PC-3 (cell line): ENCODE data around the gene CAMTA1. TPM values are rescaled to one million over a fixed set of nuclear protein-coding genes. Genes with fewer than 3 reads are reported as not detected.
"Not testable (repeated sequence)": the region's sequence is repeated elsewhere in the genome, so short reads cannot be mapped to it uniquely, and the experiment has no call there.

ENCODE experiments used
- ATAC-seq: fragments of 200-7000 bp; cut with Tn5 transposase; 2 replicates; pipeline ENCODE4 v1.9.1; 2020; ENCODE audit warnings: mild to moderate bottlenecking, moderate library complexity
- BruUV-seq: library from RNA; stranded (reverse); fragments of 400-500 nt; replicated peaks from 2 replicates; lab custom pipeline; 2021; lab: Mats Ljungman, UMichigan
- CTCF ChIA-PET: fragments of 300-600 bp; sonication (Branson Sonifier 250); formaldehyde crosslinking; loops from one replicate; lab custom pipeline; 2022; ENCODE audit warnings: antibody characterized with exemption; lab: Charles Lee
- POLR2A ChIA-PET: fragments of 300-600 bp; sonication (Branson Sonifier 250); formaldehyde crosslinking; loops from one replicate; lab custom pipeline; 2022; ENCODE audit warnings: antibody characterized with exemption; ENCODE audit not compliant: unreplicated experiment; lab: Charles Lee
- DNase-seq: peaks from one replicate; pipeline ENCODE4 v3.0.0-alpha.2; 2015
- H2AFZ ChIP-seq: fragments of 300-600 bp; sonication (generic); 2 replicates; pipeline ENCODE4 v1.6.0; 2016; ENCODE audit warnings: antibody characterized with exemption, low read length
- H3F3A ChIP-seq: fragments of 300-600 bp; sonication (generic); one replicate; pipeline ENCODE4 v1.6.0; 2017; ENCODE audit warnings: antibody characterized with exemption, low read length, control low read depth, mild to moderate bottlenecking; ENCODE audit not compliant: unreplicated experiment
- H3K27ac ChIP-seq: fragments of 300-600 bp; sonication (generic); 2 replicates; pipeline ENCODE4 v1.5.1; 2016; ENCODE audit warnings: mild to moderate bottlenecking, low read length
- H3K27me3 ChIP-seq: fragments of 300-600 bp; sonication (generic); 2 replicates; pipeline ENCODE4 v1.6.1; 2016; ENCODE audit warnings: low read length, mixed read lengths
- H3K36me3 ChIP-seq: fragments of 300-600 bp; sonication (generic); 2 replicates; pipeline ENCODE4 v1.6.1; 2016; ENCODE audit warnings: low read depth, mixed run types, low read length, mixed read lengths
- H3K4me1 ChIP-seq: fragments of 300-600 bp; sonication (generic); 2 replicates; pipeline ENCODE4 v1.5.1; 2016; ENCODE audit warnings: low read length; ENCODE audit not compliant: insufficient read depth
- H3K4me2 ChIP-seq: fragments of 300-600 bp; sonication (generic); 2 replicates; pipeline ENCODE4 v1.6.0; 2016; ENCODE audit warnings: low read length
- H3K4me3 ChIP-seq: fragments of 300-600 bp; sonication (generic); 2 replicates; pipeline ENCODE4 v1.5.1; 2016; ENCODE audit warnings: mild to moderate bottlenecking, low read length, mixed read lengths
- H3K79me2 ChIP-seq: fragments of 300-600 bp; sonication (generic); 2 replicates; pipeline ENCODE4 v1.6.1; 2017; ENCODE audit warnings: low read length, mixed read lengths
- H3K9ac ChIP-seq: fragments of 300-600 bp; sonication (generic); 2 replicates; pipeline ENCODE4 v1.6.0; 2016; ENCODE audit warnings: mild to moderate bottlenecking, low read length
- H3K9me2 ChIP-seq: fragments of 300-600 bp; sonication (generic); replicated peaks from 2 replicates; pipeline ENCODE4 v1.6.1; 2016; ENCODE audit warnings: mixed run types, low read length, mixed read lengths
- H3K9me3 ChIP-seq: fragments of 300-600 bp; sonication (generic); 2 replicates; pipeline ENCODE4 v1.6.1; 2016; ENCODE audit warnings: low read length, mixed read lengths
- H4K20me1 ChIP-seq: fragments of 300-600 bp; sonication (generic); 2 replicates; pipeline ENCODE4 v1.6.1; 2016; ENCODE audit warnings: low read length, mixed read lengths
- CTCF ChIP-seq: fragments of 300-600 bp; sonication (generic); conservative IDR thresholded peaks from 2 replicates; pipeline ENCODE4 v1.5.1; 2017; ENCODE audit warnings: antibody characterized with exemption, low read depth, mild to moderate bottlenecking, low read length
- EZH2 ChIP-seq: fragments of 300-600 bp; sonication (generic); IDR thresholded peaks from one replicate; pipeline ENCODE4 v1.6.1; 2017; ENCODE audit warnings: antibody characterized with exemption, mild to moderate bottlenecking, low read length; ENCODE audit not compliant: unreplicated experiment
- EZH2phosphoT487 ChIP-seq: fragments of 300-600 bp; sonication (generic); IDR thresholded peaks from 2 replicates; pipeline ENCODE4 v1.6.1; 2018; ENCODE audit warnings: mild to moderate bottlenecking, antibody characterized with exemption, low read length, borderline replicate concordance
- intact Hi-C: fragments of 100-400 bp; cut with micrococcal nuclease; formaldehyde crosslinking; loops from 2 replicates; pipeline ENCODE4 v1.9.0; 2023
- total RNA-seq: library from RNA; depleted of rRNA; stranded (reverse); fragments of >200 nt; gene quantifications from 2 replicates; pipeline ENCODE4 v1.2.3, GENCODE V29; 2014

Gene CAMTA1
- total RNA-seq, 1 experiment from 2014 or later: 40.8 TPM

- Histone ChIP-seq H3K4me3 (peak overlapping the region; percentile 50), H3K27ac (no peak overlapping the region), H3K36me3 (no peaks in the 10 kb centered on the region), H3K4me1 (peaks cover 3% of the 10 kb centered on the region; the same call in 1 of the 2 replicates), H2AFZ (peak overlapping the region; percentile 52), H3K9ac (no peak overlapping the region), H3K9me3 (no peaks in the 10 kb centered on the region), H3K27me3 (peaks cover 62% of the 10 kb centered on the region), H3F3A (no peaks in the 10 kb centered on the region), H3K4me2 (peak overlapping the region; percentile 72), H4K20me1 (no peaks in the 10 kb centered on the region), H3K79me2 (no peaks in the 10 kb centered on the region), H3K9me2 (no peaks in the 10 kb centered on the region)
- intact Hi-C loops: no loop called here
- ChIA-PET CTCF (interaction anchor here (0.5 kb wide), 1 partner anchor 24 kb away, joined by 4 read pairs; no protein-coding TSS in a partner anchor), POLR2A (no interaction called here)
- BruUV-seq: no TSS peak
- no peak for TF ChIP-seq CTCF
- peak; percentile 87 for TF ChIP-seq EZH2
- TF ChIP-seq EZH2phosphoT487: no peak
- DNase-seq (no peak), ATAC-seq (no peak)
Measured at GRCh38 chr1:7705048-7705907, 920.0 kb downstream of the CAMTA1 start.

GRCh38 chr1:7705908-7706216, 920.6 kb downstream of the CAMTA1 start:
- TF ChIP-seq EZH2 (peak; percentile 81), EZH2phosphoT487 (peak; percentile 53; the same call in 1 of the 2 replicates), CTCF (no peak)
- Histone ChIP-seq H3K36me3 (no peaks in the 10 kb centered on the region), H3K4me3 (peak overlapping the region; percentile 50), H3F3A (no peaks in the 10 kb centered on the region), H3K9ac (no peak overlapping the region), H3K27ac (no peak overlapping the region), H3K4me2 (peak overlapping the region; percentile 72), H4K20me1 (no peaks in the 10 kb centered on the region), H3K4me1 (peaks cover 3% of the 10 kb centered on the region; the same call in 1 of the 2 replicates), H3K9me3 (no peaks in the 10 kb centered on the region), H3K79me2 (no peaks in the 10 kb centered on the region), H3K27me3 (peaks cover 56% of the 10 kb centered on the region), H3K9me2 (no peaks in the 10 kb centered on the region), H2AFZ (peak overlapping the region; percentile 52)
- intact Hi-C loops: no loop called here
- ChIA-PET POLR2A (no interaction called here), CTCF (no interaction called here)
- no TSS peak for BruUV-seq
- DNase-seq (peak; percentile 7), ATAC-seq (peak; percentile 11; the same call in 1 of the 2 replicates)

DNA sequence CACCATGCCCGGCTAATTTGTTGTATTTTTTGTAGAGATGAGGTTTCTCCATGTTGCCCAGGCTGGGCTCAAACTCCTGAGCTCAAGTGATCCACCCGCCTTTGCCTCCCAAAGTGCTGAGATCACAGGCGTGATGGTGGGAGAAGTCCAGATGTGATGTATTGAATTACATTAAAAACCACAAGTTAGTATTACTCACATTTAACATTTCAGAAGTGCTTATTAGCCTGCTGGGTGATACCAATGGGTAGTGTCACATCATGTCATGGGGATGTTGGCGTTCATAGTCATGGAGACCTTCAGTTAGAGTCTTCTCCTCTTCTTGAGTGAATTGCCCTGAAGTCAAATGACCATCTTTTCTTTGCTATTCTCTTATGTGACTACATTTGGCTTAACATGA, 922.3 kb downstream of the CAMTA1 start:
- Histone ChIP-seq H3K79me2 (no peaks in the 10 kb centered on the region), H3K4me2 (no peak overlapping the region), H3K36me3 (no peaks in the 10 kb centered on the region), H3K27ac (no peak overlapping the region), H3K9me3 (no peaks in the 10 kb centered on the region), H3F3A (no peaks in the 10 kb centered on the region), H3K4me3 (no peak overlapping the region), H3K4me1 (peaks cover 3% of the 10 kb centered on the region; the same call in 1 of the 2 replicates), H4K20me1 (no peaks in the 10 kb centered on the region), H2AFZ (no peak overlapping the region), H3K27me3 (peaks cover 45% of the 10 kb centered on the region), H3K9ac (no peak overlapping the region), H3K9me2 (no peaks in the 10 kb centered on the region)
- DNase-seq (no peak), ATAC-seq (no peak)
- intact Hi-C loops: no loop called here
- no TSS peak for BruUV-seq
- POLR2A ChIA-PET: no interaction called here
- TF ChIP-seq CTCF (no peak), EZH2 (no peak), EZH2phosphoT487 (no peak)
- CTCF ChIA-PET: no interaction called here

DNA sequence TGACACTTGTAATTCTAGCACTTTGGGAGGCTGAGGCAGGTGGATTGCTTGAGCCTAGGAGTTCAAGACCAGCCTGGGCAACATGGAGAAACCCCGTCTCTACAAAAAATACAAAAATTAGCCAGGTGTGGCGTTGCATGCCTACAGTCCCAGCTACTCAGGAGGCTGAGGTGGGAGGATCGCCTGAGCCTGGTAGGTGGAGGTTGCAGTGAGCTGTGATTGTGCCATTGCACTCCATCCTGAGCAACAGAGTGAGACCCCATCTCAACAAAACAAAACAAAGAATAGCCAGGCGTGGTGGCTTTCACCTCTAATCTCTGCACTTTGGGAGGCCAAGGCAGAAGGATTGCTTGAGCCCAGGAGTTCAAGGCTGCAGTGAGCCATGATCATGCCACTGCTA, 922.8 kb downstream of the CAMTA1 start:
- H3K79me2 ChIP-seq, H3K9me2 ChIP-seq, H3K36me3 ChIP-seq, H2AFZ ChIP-seq, ATAC-seq, POLR2A ChIA-PET, CTCF ChIA-PET, H3K9me3 ChIP-seq, H4K20me1 ChIP-seq, H3K4me1 ChIP-seq, H3K27ac ChIP-seq, DNase-seq, intact Hi-C loops, H3K4me3 ChIP-seq, H3K9ac ChIP-seq, H3K4me2 ChIP-seq, BruUV-seq, H3F3A ChIP-seq: not testable (repeated sequence)
- H3K27me3 ChIP-seq: peaks cover 44% of the 10 kb centered on the region
